ENCODE results near the gene UBE4A. TPM values are rescaled to one million over a fixed set of nuclear protein-coding genes. Genes with fewer than 3 reads are reported as not detected.

Gene UBE4A
- total and polyA plus RNA-seq, 12 donors: 16.1 to 52.8 (median 35.6) TPM

GRCh38 chr11:118373871-118374270 is 14.5 kb downstream of the UBE4A start:
- DNase-seq: no peak
- Histone ChIP-seq H3K4me1 (replicated peaks in 1 of 2) (no peaks in the 10 kb centered on the region), H3K4me3 (no peak overlapping the region), H3K27me3 (no peaks in the 10 kb centered on the region), H3K27ac (no peak overlapping the region), H3K36me3 (replicated peaks in 1 of 2) (peaks cover 0 to 93% of the 10 kb centered on the region in 2 donors), H3K9me3 (replicated peaks in 1 of 3) (no peaks in the 10 kb centered on the region)
- intact Hi-C loops (cut with DNase I): no loop called here
- TF ChIP-seq POLR2A (IDR thresholded peaks at IDR 0.05): no peak
- TF ChIP-seq CTCF (IDR thresholded peaks at IDR 0.05): no peak
- WGBS, 4 donors: 92 to 98% (median 94%) methylated on average over 5 of the region's 5 CpGs

- no peak for DNase-seq
- no peak overlapping the region for H3K4me3 ChIP-seq
- H3K9me3 ChIP-seq (replicated peaks in 1 of 3): no peaks in the 10 kb centered on the region
- 78 to 88% (median 81%) methylated on average over 3 of the region's 3 CpGs for WGBS, 4 donors
- intact Hi-C loops (cut with DNase I): no loop called here
- no peaks in the 10 kb centered on the region for H3K4me1 ChIP-seq (replicated peaks in 1 of 2)
- no peak overlapping the region for H3K27ac ChIP-seq
- H3K36me3 ChIP-seq (replicated peaks in 1 of 2): peaks cover 0 to 93% of the 10 kb centered on the region in 2 donors
- no peak for TF ChIP-seq CTCF (IDR thresholded peaks at IDR 0.05)
- TF ChIP-seq POLR2A (IDR thresholded peaks at IDR 0.05): no peak
- no peaks in the 10 kb centered on the region for H3K27me3 ChIP-seq
Measured at GRCh38 chr11:118374729-118375128, 15.3 kb downstream of the UBE4A start.

GRCh38 chr11:118375978-118376377 is 16.6 kb downstream of the UBE4A start:
- intact Hi-C loops (cut with DNase I): no loop called here
- H3K36me3 ChIP-seq (replicated peaks in 1 of 2): peaks cover 0 to 88% of the 10 kb centered on the region in 2 donors

GRCh38 chr11:118379497-118379896 is 20.1 kb downstream of the UBE4A start:
- H3K4me1 ChIP-seq (replicated peaks in 1 of 2): no peaks in the 10 kb centered on the region
- no peak for TF ChIP-seq POLR2A (IDR thresholded peaks at IDR 0.05)
- TF ChIP-seq CTCF (IDR thresholded peaks at IDR 0.05): no peak
- no peak overlapping the region for H3K4me3 ChIP-seq
- no peaks in the 10 kb centered on the region for H3K9me3 ChIP-seq (replicated peaks in 1 of 3)
- DNase-seq: no peak
- H3K36me3 ChIP-seq (replicated peaks in 1 of 2): peaks cover 0 to 87% of the 10 kb centered on the region in 2 donors
- intact Hi-C loops (cut with DNase I): no loop called here
- H3K27me3 ChIP-seq: no peaks in the 10 kb centered on the region
- H3K27ac ChIP-seq: no peak overlapping the region
- 89 to 96% (median 95%) methylated on average over 4 of the region's 4 CpGs for WGBS, 4 donors

More at GRCh38 chr11:118375978-118376377, 16.6 kb downstream of the UBE4A start:
- H3K27me3 ChIP-seq: no peaks in the 10 kb centered on the region
- DNase-seq: no peak
- TF ChIP-seq CTCF (IDR thresholded peaks at IDR 0.05): no peak
- TF ChIP-seq POLR2A (IDR thresholded peaks at IDR 0.05): no peak
- no peak overlapping the region for H3K27ac ChIP-seq
- no peak overlapping the region for H3K4me3 ChIP-seq
- H3K9me3 ChIP-seq (replicated peaks in 1 of 3): no peaks in the 10 kb centered on the region
- H3K4me1 ChIP-seq (replicated peaks in 1 of 2): no peaks in the 10 kb centered on the region

Data from adrenal gland (tissue), 12 donors.